Epithelial cell of esophagus (primary cell): ENCODE results near the gene ADCYAP1R1.
A peak's percentile ranks its signal among the peaks of the same experiment; 100 is the strongest.

Experiments used
- DNase-seq: peaks from one replicate; pipeline ENCODE4 v3.0.0; 2010; ENCODE audit warnings: low read depth
- H3K4me3 ChIP-seq: 2 replicates; pipeline ENCODE4 v1.5.1; 2011; ENCODE audit warnings: mild to moderate bottlenecking, low read length, control low read depth
- TF ChIP-seq, protein P1 (sequence below): IDR thresholded peaks from 2 replicates; pipeline ENCODE4 v1.5.1; 2011; ENCODE audit warnings: low read depth, mild to moderate bottlenecking, low read length, control low read depth, inconsistent platforms; ENCODE audit not compliant: insufficient read depth; ENCODE audit errors: missing control alignments

ADCYAP1R1 gene

DNA sequence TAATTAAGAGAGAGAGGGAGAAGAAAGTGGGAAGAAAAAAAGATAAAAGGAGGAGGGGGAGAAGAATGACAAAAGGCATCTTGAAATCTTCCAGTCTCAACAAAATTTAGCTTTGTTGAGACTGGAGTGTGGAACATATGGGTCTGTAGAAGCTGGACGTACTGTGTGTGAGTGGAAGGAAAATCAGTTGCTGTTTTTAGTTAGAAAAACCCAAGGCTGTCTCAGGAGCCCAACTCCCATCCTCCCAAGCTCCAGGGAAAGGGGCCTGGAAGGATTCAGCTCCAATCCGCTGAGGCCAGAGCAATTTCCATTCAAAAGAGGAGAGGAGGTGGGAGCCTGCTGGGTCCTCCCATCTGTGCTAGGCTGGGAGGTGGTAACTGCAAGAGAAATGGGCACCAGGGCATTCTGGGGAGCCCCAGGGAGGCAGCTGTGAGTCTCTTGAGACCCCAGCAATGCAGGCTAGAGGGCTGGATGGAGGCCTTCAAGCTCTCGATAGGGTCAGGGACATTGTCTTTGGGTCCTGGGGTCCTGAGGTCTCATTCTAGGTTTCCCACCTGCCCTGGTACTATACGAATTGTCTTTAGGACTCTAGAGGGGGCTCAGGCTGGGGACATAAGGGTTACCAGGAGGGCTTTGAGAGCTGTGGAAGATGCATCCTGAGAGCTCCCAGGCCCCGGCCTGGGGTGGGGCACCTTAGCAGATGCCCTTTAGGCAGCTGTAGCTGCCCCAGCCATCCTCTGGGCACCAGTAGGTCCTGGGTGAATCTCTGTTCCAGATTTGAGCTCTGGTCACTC, 21.4 kb downstream of the ADCYAP1R1 start:
- H3K4me3 ChIP-seq = no peak overlapping the region
- no peak for DNase-seq
- TF ChIP-seq, protein P1, sequence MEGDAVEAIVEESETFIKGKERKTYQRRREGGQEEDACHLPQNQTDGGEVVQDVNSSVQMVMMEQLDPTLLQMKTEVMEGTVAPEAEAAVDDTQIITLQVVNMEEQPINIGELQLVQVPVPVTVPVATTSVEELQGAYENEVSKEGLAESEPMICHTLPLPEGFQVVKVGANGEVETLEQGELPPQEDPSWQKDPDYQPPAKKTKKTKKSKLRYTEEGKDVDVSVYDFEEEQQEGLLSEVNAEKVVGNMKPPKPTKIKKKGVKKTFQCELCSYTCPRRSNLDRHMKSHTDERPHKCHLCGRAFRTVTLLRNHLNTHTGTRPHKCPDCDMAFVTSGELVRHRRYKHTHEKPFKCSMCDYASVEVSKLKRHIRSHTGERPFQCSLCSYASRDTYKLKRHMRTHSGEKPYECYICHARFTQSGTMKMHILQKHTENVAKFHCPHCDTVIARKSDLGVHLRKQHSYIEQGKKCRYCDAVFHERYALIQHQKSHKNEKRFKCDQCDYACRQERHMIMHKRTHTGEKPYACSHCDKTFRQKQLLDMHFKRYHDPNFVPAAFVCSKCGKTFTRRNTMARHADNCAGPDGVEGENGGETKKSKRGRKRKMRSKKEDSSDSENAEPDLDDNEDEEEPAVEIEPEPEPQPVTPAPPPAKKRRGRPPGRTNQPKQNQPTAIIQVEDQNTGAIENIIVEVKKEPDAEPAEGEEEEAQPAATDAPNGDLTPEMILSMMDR = no peak

DNA sequence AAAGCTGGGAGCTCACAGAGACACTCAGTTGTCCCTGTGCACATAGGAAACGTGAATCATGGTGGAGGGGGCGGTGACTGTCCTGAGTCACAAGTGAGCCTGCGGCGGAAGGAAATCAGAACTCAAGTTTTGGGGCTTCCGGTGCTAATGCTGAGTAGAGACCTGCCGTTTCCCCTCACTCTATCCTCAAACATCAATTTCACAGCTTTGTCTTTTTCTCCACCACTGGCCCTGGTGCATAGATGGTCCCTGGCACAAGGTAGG, 21.9 kb downstream of the ADCYAP1R1 start:
- TF ChIP-seq, protein P1 = no peak
- peak; percentile 11 for DNase-seq
- H3K4me3 ChIP-seq = no peak overlapping the region

DNA sequence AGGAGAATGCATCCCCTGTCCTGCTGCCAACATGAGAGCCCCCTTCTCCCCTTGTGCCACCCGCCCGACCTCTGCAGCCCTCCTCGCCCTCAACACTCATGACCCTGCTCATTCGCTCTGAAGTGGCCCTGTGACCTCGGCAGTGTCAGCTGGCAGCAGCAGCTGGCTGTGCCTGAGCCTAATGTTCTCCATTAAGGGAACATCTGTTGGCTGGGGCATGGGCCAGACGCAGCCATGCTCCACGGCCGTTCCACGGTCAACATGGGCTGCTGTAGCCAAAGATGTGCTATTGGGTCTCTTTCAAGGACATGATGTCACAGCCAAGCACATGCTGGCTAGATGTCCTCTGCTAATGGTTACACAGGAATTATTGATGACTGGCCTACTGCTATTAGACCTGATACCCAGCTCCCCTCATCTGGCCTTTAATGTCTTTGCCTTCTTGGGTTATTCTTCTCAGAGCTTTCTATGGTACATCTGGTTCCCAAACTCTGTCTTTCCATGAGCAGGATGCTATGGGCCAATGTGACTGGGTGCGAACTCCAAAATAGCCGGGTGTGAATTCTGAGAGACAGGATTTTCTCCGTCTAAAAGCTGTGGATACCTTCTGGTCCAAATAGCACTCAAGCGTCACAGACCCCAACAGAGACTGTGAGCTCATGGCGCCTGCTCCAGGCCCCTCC, 22.4 kb downstream of the ADCYAP1R1 start:
- DNase-seq = no peak
- TF ChIP-seq, protein P1 = no peak
- no peak overlapping the region for H3K4me3 ChIP-seq

DNA sequence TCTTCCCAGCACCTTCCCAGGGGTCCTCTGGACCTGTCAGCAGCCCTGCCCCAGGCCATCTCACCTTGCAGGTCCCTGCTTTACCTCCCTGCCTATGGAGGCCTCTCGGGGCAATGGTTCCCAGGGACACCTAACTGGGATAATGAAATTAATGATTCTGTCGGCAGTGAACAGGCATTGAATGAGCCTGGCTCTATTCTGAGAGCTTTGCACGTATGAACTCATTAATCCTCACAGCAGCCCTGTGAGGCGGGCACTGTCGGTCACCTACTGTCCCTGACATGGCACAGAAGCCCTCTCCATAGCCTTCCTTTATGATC, 22.9 kb downstream of the ADCYAP1R1 start:
- TF ChIP-seq, protein P1 = no peak
- no peak overlapping the region for H3K4me3 ChIP-seq
- no peak for DNase-seq

DNA sequence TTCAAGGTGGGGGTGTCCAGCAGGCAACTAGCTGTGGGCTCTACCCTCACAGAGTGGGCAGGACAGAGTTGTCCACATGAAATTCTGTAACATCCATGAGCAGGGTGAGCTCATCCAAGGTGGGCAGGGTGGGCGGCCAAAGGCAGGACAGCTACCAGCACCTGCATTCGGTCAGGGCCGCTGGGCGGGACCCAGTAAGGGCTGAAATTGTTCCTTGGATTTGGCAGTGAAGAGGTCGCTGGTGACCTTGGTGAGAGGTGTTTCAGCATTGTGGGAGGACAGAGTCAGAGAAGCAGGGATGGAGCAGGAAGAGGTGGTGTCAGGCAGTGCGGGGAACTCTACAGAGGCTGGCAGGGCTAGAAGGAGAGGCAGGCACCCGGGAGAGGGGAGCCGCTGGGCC, 23.9 kb downstream of the ADCYAP1R1 start:
- no peak for DNase-seq
- TF ChIP-seq, protein P1 = no peak
- no peak overlapping the region for H3K4me3 ChIP-seq

DNA sequence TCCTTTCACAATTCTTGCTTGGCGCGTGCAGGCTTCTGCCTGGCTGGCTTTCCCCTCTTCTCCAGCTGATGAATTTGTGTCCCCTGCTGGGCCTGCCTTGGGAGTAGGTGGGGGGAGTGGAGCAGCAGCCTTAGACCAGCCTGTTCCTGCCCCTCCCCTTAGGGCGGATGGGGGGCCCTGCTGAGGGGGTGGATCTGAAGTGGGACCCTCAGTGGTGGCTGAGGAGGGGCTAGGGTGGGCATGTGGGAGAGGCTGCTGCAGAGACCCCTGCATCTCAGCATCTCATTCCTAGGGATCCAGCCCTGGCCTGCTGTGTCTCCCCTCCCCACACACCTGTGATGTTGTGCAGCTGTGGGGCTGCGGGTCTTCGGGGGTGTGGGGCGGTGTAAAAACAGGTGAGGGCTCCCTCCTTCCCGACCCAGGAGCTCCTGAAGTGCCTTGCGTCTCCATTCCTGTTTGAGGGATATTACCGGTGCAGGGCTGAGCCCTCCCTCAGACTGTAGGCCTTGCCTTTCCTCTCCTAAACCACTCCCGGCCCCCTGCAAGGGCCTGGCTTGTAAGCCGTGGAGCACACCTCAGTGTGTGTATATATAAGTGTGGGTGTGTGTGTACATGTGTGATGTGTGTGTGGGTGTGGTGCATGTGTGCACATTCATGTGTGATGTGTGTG, 24.7 kb downstream of the ADCYAP1R1 start:
- no peak for DNase-seq
- TF ChIP-seq, protein P1 = no peak
- H3K4me3 ChIP-seq = no peak overlapping the region
